Measurements from ENCODE around the gene CYP2A13. TPM values are rescaled to one million over a fixed set of nuclear protein-coding genes. Genes with fewer than 3 reads are reported as not detected.

CYP2A13 gene
- total and polyA plus RNA-seq, 9 donors, result not detected

DNA sequence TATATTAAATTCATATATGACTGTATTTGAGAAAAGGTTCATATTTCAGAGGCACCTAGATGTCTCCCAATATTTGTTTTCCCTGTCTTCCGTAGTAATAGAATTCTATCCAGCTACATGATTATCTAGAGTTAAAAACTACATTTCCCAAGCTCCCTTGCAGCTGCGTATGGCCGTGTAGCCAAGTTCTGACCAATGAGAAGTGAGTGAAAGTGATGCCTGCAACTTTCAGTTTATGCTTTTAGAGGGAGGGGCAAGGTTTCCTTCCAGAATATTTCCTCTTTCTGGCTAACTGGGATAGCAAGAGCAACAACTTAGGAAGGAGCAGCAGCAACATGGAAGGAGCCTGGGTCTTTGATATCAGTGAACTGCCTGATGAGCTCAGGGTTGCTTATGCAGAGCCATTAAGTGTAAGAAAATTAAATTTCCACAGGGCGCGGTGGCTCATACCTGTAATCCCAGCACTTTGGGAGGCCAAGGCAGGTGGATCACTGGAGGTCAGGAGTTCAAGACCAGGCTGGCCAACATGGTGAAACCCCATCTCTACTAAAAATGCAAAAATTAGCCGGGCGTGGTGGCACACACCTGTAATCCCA, 23.2 kb upstream of the CYP2A13 start:
- no peak for DNase-seq
- no peaks in the 10 kb centered on the region for H3K36me3 ChIP-seq
- H3K4me1 ChIP-seq (ENCODE audit: insufficient read depth), result no peaks in the 10 kb centered on the region
- no peak overlapping the region for H3K4me3 ChIP-seq
- WGBS, 3 donors, result 58 to 63% (median 58%) methylated on average over 7 of the region's 7 CpGs
- no peaks in the 10 kb centered on the region for H3K27me3 ChIP-seq
- no peaks in the 10 kb centered on the region for H3K9me3 ChIP-seq
- intact Hi-C loops (cut with DNase I), result no loop called here
- H3K27ac ChIP-seq, result no peak overlapping the region
- TF ChIP-seq EP300 (IDR thresholded peaks at IDR 0.05) (no peak), POLR2A (IDR thresholded peaks at IDR 0.05) (no peak)
- TF ChIP-seq, protein P1, sequence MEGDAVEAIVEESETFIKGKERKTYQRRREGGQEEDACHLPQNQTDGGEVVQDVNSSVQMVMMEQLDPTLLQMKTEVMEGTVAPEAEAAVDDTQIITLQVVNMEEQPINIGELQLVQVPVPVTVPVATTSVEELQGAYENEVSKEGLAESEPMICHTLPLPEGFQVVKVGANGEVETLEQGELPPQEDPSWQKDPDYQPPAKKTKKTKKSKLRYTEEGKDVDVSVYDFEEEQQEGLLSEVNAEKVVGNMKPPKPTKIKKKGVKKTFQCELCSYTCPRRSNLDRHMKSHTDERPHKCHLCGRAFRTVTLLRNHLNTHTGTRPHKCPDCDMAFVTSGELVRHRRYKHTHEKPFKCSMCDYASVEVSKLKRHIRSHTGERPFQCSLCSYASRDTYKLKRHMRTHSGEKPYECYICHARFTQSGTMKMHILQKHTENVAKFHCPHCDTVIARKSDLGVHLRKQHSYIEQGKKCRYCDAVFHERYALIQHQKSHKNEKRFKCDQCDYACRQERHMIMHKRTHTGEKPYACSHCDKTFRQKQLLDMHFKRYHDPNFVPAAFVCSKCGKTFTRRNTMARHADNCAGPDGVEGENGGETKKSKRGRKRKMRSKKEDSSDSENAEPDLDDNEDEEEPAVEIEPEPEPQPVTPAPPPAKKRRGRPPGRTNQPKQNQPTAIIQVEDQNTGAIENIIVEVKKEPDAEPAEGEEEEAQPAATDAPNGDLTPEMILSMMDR (IDR thresholded peaks at IDR 0.05), result no peak

DNA sequence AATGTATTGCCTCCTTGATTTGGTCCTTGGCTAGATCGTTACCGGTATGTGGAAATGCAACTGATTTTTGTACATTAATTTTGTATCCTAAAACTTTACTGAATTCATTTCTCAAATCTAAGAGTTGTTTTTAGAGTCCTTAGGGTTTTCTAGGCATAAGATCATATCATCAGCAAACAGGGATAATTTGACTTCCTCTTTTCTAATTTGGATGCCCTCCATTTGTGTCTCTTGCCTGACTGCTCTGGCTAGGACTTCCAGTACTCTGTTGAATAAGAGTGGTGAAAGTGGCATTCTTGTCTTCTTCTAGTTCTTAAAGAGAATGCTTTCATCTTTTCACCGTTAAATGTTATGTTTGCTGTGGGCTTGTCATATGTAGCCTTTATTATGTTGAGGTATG, 12.0 kb upstream of the CYP2A13 start:
- intact Hi-C loops (cut with DNase I), result no loop called here
- no peaks in the 10 kb centered on the region for H3K36me3 ChIP-seq
- no peaks in the 10 kb centered on the region for H3K9me3 ChIP-seq
- TF ChIP-seq EP300 (IDR thresholded peaks at IDR 0.05) (no peak), POLR2A (IDR thresholded peaks at IDR 0.05) (no peak)
- WGBS, 3 donors, result 88 to 90% (median 89%) methylated on average over 3 of the region's 3 CpGs
- no peak overlapping the region for H3K4me3 ChIP-seq
- DNase-seq, result no peak
- H3K4me1 ChIP-seq (ENCODE audit: insufficient read depth), result no peaks in the 10 kb centered on the region
- H3K27ac ChIP-seq, result no peak overlapping the region
- H3K27me3 ChIP-seq, result no peaks in the 10 kb centered on the region

GRCh38 chr19:41083516-41083915, 4.7 kb upstream of the CYP2A13 start:
- Histone ChIP-seq H3K9me3 (no peaks in the 10 kb centered on the region), H3K4me3 (no peak overlapping the region), H3K4me1 (ENCODE audit: insufficient read depth) (no peaks in the 10 kb centered on the region), H3K36me3 (no peaks in the 10 kb centered on the region), H3K27ac (no peak overlapping the region), H3K27me3 (no peaks in the 10 kb centered on the region)
- DNase-seq, result no peak
- WGBS, 3 donors, result 55 to 66% (median 61%) methylated on average over 2 of the region's 2 CpGs
- TF ChIP-seq EP300 (IDR thresholded peaks at IDR 0.05), result no peak
- TF ChIP-seq, protein P1 (IDR thresholded peaks at IDR 0.05), result no peak
- no peak for TF ChIP-seq POLR2A (IDR thresholded peaks at IDR 0.05)
- intact Hi-C loops (cut with DNase I), result no loop called here

DNA sequence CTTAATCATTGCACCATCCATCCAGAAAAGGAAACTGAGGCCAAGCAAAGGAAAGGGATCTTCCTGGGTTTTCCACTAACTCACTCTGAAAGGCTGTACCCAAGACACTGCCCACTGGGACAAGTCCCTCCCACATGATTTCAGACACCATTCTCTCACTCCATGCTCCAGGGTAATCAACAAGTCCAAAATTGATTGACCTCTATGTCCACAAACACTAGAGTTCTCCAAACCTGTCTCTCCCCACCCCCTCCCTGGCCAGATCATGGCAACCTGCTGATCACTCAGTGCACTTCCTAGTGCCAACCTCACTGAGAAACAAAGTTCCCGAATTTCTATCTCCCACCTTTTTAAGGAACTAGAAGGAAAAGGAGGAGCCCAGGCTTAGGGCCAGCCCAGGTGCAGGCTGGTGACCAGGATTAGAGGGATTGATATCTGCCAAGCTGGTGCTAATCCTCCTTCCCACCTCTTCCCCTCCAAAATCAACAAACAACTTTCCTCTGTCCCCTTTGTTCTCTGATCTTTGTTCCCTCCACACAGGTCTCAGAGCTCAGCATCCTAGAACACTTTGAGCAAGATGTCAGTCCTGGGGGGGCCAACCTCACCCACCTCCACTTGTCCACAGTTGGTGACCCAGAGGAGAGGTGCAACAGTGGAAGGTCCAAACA, 2.4 kb upstream of the CYP2A13 start:
- TF ChIP-seq EP300 (IDR thresholded peaks at IDR 0.05), result no peak
- TF ChIP-seq, protein P1 (IDR thresholded peaks at IDR 0.05), result no peak
- TF ChIP-seq POLR2A (IDR thresholded peaks at IDR 0.05), result no peak
- no peak for DNase-seq
- H3K27me3 ChIP-seq, result no peaks in the 10 kb centered on the region
- WGBS, 3 donors, result 70 to 83% (median 71%) methylated on average over 1 of the region's 1 CpG
- no peak overlapping the region for H3K4me3 ChIP-seq
- H3K36me3 ChIP-seq, result no peaks in the 10 kb centered on the region
- H3K4me1 ChIP-seq (ENCODE audit: insufficient read depth), result no peaks in the 10 kb centered on the region
- no peaks in the 10 kb centered on the region for H3K9me3 ChIP-seq
- intact Hi-C loops (cut with DNase I), result no loop called here
- no peak overlapping the region for H3K27ac ChIP-seq

GRCh38 chr19:41089959-41090358, 1.7 kb downstream of the CYP2A13 start:
- DNase-seq, result peak in 1 of 5 donors; percentile 25
- WGBS, 3 donors, result 1 to 10% (median 2%) methylated on average over 19 to 32 of the region's 32 CpGs
- TF ChIP-seq EP300 (IDR thresholded peaks at IDR 0.05), result no peak
- TF ChIP-seq, protein P1 (IDR thresholded peaks at IDR 0.05), result no peak
- no peak for TF ChIP-seq POLR2A (IDR thresholded peaks at IDR 0.05)
- no peaks in the 10 kb centered on the region for H3K27me3 ChIP-seq
- H3K36me3 ChIP-seq, result no peaks in the 10 kb centered on the region
- H3K9me3 ChIP-seq, result no peaks in the 10 kb centered on the region
- intact Hi-C loops (cut with DNase I), result no loop called here
- no peaks in the 10 kb centered on the region for H3K4me1 ChIP-seq (ENCODE audit: insufficient read depth)
- H3K27ac ChIP-seq, result no peak overlapping the region
- H3K4me3 ChIP-seq, result no peak overlapping the region
